NCI-H510A treated with DMSO at 0.1 percent for 48 hours (cell line): Measurements from ENCODE around the gene HAL.

ENCODE experiments used
- DNase-seq: peaks from one replicate; lab custom pipeline; 2025; lab: John Stamatoyannopoulos, UW

Gene HAL

GRCh38 chr12:96014943-96015599, 18.9 kb upstream of the HAL start:
- no peak for DNase-seq

GRCh38 chr12:96007729-96008128, 11.6 kb upstream of the HAL start:
- DNase-seq, result no peak

DNA sequence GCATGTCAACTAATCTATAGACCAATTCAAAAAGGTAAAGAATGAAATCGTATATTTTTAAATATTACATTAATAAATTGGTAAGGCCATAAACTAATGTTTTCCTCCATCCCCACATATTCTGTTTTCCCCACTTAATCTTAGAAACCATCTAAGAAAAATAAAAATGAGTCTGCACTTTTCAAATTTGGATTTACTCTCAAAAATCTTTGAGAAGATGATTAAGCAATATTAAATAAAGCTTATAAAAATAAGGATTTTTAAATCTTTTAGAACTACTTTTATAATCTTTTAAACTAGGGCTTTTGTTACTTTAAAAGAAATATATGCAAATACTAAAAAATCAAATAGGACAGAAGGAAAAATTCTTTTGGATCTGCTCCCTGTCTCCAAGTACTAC, 10.6 kb upstream of the HAL start:
- no peak for DNase-seq

DNA sequence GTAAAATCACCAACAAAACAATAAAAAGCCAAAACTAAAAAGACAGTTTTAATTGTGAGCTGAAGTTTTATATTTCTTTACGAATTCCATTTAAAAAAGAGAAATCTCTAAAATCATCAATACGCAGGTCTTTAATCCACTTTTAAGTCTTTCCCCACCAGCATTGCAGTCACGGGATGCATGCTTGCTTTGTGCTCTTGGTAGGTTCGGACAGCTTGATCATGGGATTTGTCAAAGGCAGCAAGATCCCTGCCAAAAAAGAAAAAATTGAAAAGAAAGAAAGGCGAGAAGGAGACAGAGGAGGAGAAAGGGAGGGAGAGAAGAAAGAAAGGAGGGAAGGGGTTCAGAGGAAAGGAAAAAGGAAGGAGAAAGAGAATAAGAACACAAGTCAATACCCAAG, 4.7 kb upstream of the HAL start:
- no peak for DNase-seq

DNA sequence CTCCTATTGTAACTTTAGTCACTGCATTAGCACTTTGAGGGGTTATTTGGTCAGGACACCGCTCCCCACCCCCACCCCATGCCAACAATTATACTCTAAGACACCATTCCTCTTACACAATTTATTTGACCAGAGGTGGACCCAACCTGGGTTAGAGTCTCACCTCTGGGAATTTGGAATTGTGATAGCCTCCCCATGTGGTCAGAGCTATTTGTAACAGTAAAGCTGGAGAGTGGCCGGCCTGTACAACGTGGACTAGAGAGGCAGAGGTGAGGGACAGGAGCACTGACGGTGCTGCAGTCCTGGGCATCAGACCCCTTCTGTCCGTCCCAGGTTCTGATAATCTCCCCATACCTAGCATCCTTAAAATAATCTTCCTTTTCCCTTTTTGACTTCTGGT, 3.3 kb upstream of the HAL start:
- no peak for DNase-seq

DNA sequence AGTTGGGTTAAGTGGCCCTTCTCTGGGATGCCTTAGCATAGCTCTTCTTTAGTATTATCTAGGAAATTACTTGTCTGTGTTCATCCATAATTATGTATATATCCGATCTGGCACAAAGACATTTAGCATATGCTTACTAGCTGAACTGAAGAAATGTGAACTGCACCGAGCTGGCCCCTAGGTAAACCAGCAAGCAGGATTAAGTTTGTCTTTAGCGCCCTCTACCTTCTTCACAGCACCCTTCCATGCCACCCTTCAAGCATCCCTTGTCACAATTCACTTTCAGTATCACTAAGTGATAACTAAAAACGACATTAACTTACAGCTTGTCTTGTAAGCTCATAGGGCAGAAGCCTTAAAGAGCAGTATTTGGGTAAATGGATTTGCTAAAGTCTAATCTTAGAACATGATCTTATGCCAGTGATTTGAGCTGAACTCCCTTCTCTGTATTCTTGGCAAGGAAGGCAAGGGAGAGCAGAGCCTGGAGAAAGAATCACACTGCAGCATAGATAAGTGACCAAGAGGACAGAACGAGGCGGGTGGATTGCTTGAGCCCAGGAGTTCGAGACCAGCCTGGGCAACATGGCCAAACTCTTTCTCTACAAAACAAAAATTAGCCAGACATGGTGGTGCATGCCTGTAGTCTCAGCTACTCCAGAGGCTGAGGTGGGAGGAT, 2.6 kb upstream of the HAL start:
- DNase-seq, result peak; percentile 56

GRCh38 chr12:95997911-95998510, 1.9 kb upstream of the HAL start:
- DNase-seq, result no peak

GRCh38 chr12:95997276-95997675, 1.1 kb upstream of the HAL start:
- no peak for DNase-seq

- no peak for DNase-seq
Measured at GRCh38 chr12:95995238-95996031, 709 bp downstream of the HAL start.

- DNase-seq, result no peak
Measured at GRCh38 chr12:95994476-95994875, 1.7 kb downstream of the HAL start.

DNA sequence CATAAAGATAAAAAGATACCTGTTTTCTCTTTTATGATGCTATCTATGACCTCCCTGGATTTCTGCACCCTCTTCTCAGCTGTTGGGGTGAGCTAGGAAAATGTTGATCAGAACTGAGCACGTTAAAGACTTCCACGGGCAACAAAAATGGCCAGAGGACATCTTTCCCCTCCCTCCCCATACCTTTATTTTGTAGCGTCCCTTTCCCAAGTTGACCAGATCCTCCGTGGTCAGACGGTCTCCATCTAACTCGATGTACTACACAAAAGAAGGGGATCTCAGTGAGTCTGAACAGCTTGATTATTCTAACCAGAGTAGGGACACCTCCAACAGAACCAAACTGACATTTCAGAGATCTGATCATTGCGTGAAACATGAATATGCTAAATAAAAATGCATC, 2.2 kb downstream of the HAL start:
- no peak for DNase-seq

GRCh38 chr12:95990136-95990535, 6.0 kb downstream of the HAL start:
- no peak for DNase-seq

- no peak for DNase-seq
Measured at GRCh38 chr12:95989504-95990123, 6.5 kb downstream of the HAL start.

DNA sequence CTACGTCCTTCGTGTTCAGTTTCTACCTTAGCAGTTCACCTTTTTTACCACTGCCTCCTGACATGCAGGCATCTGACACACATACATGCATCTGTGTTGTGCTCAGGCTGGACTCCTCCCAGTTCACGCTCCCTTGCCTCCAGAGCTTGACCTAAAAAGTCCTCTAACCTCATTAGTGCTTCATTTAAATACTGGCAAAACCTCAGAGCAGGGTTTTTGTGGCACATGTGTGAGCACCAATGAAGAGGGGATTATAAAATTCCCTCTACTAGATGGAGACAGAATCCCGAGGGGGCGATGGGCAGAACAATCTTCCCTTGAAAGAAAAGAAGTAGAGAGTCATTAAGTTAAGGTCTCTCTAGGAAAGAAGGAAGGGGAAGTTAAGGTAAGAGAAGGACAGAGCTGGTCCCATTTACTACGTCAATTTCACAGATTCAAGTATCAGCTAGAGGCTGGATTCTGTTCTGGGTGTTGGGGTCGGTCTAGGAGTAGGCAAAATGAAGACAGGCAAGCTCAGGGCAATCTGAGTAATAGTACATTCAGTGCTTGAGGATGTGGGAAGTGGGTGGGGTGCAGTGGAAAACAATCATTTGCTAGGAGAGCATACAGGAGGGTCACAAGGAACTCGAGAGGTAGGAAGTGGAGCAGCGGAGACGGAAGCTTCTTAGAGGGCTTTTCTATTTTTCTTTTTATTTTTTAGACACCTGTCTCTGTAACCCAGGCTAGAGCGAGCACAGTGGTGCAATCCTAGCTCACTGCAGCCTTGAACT, 7.5 kb downstream of the HAL start:
- DNase-seq, result no peak

DNA sequence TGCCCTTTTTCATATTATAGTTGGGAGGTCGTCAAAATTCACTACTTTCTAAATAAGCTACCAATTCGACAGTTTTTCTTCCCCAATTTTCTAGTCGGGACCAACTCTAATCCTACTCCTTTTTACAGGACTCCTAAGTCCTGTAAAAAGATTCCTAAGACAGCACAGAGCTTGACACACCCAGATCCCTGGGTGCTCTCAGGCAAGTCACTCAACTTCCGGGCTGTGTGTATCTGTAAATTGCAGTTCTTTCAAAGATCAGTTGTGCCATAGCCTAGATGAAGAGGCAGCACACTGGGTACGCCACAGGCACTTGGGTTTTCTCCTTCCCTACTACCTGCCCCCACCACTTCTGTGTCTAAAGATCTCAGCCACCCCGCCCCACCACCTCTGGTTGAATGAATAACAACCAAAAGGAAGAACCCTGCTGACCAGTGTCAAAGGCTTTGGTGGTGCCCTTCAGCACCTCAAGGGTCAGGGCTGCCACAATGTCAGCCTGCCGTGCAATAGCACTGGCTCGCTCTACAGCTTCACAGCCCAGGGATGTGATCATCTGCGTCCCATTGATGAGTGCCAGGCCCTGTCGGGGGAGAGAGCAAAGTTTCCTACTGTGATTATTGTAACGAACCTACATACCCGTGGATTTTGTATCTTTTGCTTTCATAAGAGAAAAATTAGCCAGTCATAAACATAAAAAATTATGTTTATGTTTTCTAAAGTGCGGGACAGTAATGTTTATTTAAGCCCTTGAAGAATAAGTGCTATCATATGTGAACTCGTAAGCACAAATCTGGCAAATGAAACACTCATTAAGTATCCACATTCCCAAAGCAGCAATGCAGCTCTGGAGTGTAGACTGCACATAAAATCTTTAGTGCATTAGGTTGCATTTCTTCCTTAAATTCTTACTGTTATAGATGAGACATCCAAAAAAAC, 9.2 kb downstream of the HAL start:
- DNase-seq, result no peak

GRCh38 chr12:95984682-95985081, 11.5 kb downstream of the HAL start:
- DNase-seq, result no peak

DNA sequence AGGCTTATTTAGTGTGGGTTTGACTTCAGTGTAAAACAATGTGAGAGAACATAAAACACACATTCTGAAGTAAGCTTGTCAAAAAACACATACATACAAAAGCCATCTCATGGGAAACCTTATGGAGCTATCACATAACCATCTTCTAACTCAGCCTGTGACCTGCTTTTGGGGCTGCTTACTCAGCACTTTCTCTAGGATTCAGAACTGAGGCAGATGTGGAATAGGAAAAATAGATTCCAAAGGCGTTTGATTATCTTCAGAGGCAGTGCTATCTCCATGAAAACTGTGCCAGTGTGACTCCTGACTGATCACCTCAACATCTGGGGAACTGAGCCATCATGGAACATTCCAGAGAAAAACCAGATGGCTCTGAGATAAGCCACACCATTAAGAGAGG, 13.5 kb downstream of the HAL start:
- DNase-seq, result no peak

DNA sequence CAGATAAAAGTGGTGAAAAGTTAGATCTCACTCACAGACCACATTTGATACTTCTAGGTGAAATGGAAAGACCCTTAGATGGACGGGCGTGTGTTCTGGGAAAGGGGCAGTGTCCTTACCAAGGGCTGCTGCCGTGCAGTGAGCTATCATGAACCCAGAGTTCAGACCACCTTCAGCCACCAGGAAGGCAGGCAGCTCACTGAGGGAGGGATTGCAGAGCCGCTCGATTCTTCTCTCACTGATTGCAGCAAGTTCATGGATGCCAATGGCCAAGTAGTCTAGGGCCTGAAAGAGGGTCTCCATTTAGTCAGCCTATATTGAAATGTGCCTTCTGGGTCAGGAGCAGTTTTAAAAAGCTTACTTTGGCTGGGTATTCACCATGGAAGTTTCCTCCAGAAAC, 15.7 kb downstream of the HAL start:
- no peak for DNase-seq

DNA sequence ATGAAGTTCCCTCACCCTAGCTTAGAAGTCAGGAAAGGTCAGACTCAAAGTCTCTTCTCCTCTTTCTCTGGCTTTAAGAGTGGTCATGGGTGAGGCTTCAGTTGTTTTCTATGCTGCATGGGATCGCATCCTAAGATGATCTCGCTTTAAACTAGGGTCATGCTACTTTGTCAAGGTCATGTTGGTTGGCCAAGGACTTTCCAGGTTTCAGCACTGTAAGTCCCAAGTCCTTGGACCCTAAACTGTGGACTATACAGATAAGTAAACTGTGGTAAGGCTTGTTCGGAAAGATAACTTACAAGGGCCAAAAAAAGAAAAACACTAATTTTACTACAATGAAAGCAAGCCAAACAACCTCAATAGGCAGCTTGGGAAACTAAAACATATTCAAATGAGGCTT, 17.4 kb downstream of the HAL start:
- no peak for DNase-seq

GRCh38 chr12:95978351-95978750, 17.8 kb downstream of the HAL start:
- no peak for DNase-seq
